CD4-positive, alpha-beta T cell (primary cell): ENCODE data around the gene ZMYND15. TPM values are rescaled to one million over a fixed set of nuclear protein-coding genes. Genes with fewer than 3 reads are reported as not detected.
A peak's percentile ranks its signal among the peaks of the same experiment; 100 is the strongest.

Source experiments
- ATAC-seq: fragments of 200-7000 bp; cut with Tn5 transposase; one replicate; pipeline ENCODE4 v1.10.0; 2022; ENCODE audit warnings: mild to moderate bottlenecking; ENCODE audit not compliant: poor library complexity
- CTCF ChIA-PET: fragments of 350-600 bp; sonication (Branson Sonifier 250); formaldehyde crosslinking; loops from one replicate; lab custom pipeline; 2021; ENCODE audit warnings: antibody characterized with exemption, inconsistent platforms; lab: Charles Lee
- POLR2A ChIA-PET: fragments of 350-600 bp; sonication (Branson Sonifier 250); formaldehyde crosslinking; loops from one replicate; lab custom pipeline; 2021; ENCODE audit warnings: antibody characterized with exemption, inconsistent platforms; lab: Charles Lee
- DNase-seq, 14 experiments: peaks; one replicate each; pipeline ENCODE4 v3.0.0-alpha.2; 2013 to 2020; ENCODE audit warnings: mixed read lengths in 2 of 14
- H3K27ac ChIP-seq, 2 donors: one replicate each; pipeline versions ENCODE4 v1.5.1 to v1.7.0; 2013; ENCODE audit warnings: low read length in 2 of 2, low read depth in 1 of 2, mild to moderate bottlenecking in 1 of 2
- H3K27me3 ChIP-seq, 2 experiments: 1 replicate in 1 of 2; 2 replicates in 1 of 2; pipeline versions ENCODE4 v1.6.1 to v1.7.0; 2013; ENCODE audit warnings: low read length in 2 of 2, control low read depth in 1 of 2, mild to moderate bottlenecking in 1 of 2, moderate library complexity in 1 of 2; ENCODE audit not compliant: insufficient read depth in 2 of 2, control insufficient read depth in 1 of 2
- H3K36me3 ChIP-seq: one replicate; pipeline ENCODE4 v1.6.1; 2013; ENCODE audit warnings: low read length, control low read depth; ENCODE audit not compliant: insufficient read depth
- H3K4me1 ChIP-seq: one replicate; pipeline ENCODE4 v1.6.1; 2013; ENCODE audit warnings: low read length, control low read depth; ENCODE audit not compliant: insufficient read depth
- H3K4me3 ChIP-seq: one replicate; pipeline ENCODE4 v1.5.1; 2013; ENCODE audit warnings: mild to moderate bottlenecking, low read length, moderate library complexity
- H3K9me3 ChIP-seq, 2 experiments: 1 replicate in 1 of 2; 2 replicates in 1 of 2; pipeline versions ENCODE4 v1.6.1 to v1.7.0; 2013; ENCODE audit warnings: low read length in 2 of 2, mild to moderate bottlenecking in 2 of 2, control low read depth in 1 of 2, moderate library complexity in 1 of 2; ENCODE audit not compliant: control insufficient read depth in 1 of 2, insufficient read depth in 1 of 2
- H3K27ac Mint-ChIP-seq: one replicate; pipeline ENCODE4 v1.8.0; 2020; ENCODE audit warnings: mixed read lengths
- H3K27me3 Mint-ChIP-seq: one replicate; pipeline ENCODE4 v1.8.0; 2021; ENCODE audit warnings: mixed read lengths
- H3K36me3 Mint-ChIP-seq: one replicate; pipeline ENCODE4 v1.8.0; 2021; ENCODE audit warnings: low read depth, mixed read lengths
- H3K4me1 Mint-ChIP-seq: one replicate; pipeline ENCODE4 v1.8.0; 2021; ENCODE audit warnings: low read depth, mixed read lengths
- H3K4me3 Mint-ChIP-seq: one replicate; pipeline ENCODE4 v1.8.0; 2020; ENCODE audit warnings: mild to moderate bottlenecking, mixed read lengths
- H3K9me3 Mint-ChIP-seq: one replicate; pipeline ENCODE4 v1.8.0; 2020; ENCODE audit warnings: mixed read lengths
- intact Hi-C, 2 experiments: fragments of 100-400 bp; cut with DNase I in 1 of 2; cut with micrococcal nuclease in 1 of 2; formaldehyde crosslinking; loops; one replicate each; pipeline versions ENCODE4 v1.15.1 to v1.9.0; 2023 to 2025; cut with DNase I, micrococcal nuclease
- total RNA-seq, 174 experiments: library from RNA in 2 of 174; stranded (reverse) in 2 of 174; gene quantifications; one replicate each; pipeline ENCODE4 v1.2.3 and lab custom pipeline; 2021 to 2026
- TF ChIP-seq, protein P1 (sequence below): fragments of 200-600 bp; IDR thresholded peaks from one replicate; pipeline ENCODE4 v1.8.0; 2022; ENCODE audit warnings: antibody characterized with exemption, mild to moderate bottlenecking

ZMYND15 gene
- total RNA-seq, 2 experiments from 2014 or later, result 3.1 to 3.3 TPM

DNA sequence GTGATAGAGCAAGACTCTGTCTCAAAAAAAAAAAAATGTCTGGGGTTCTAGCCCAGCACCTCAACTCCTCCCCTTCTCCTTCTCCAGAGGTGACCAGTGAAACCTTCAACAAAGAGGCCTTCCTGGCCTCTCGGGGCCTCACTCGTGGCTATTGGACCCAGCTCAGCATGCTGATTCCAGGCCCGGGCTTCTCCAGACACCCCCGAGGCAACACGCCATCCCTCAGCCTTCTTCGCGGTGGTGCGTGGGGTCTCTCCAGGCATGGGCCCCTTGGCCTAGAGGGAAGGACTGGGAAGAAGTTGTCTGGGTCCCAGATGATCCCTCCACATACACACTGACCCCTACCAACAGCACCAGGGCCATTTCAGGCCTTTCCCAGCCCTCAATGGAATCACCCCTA is 3.6 kb downstream of the ZMYND15 start:
- Mint-ChIP-seq H3K4me1 (peaks cover 21% of the 10 kb centered on the region), H3K27ac (no peak overlapping the region), H3K27me3 (peaks cover 30% of the 10 kb centered on the region), H3K36me3 (peaks cover 3% of the 10 kb centered on the region), H3K4me3 (no peak overlapping the region), H3K9me3 (no peaks in the 10 kb centered on the region)
- intact Hi-C loops, result no loop called here
- peaks cover 42% of the 10 kb centered on the region for H3K4me1 ChIP-seq
- no peak overlapping the region for H3K4me3 ChIP-seq
- TF ChIP-seq, protein P1, sequence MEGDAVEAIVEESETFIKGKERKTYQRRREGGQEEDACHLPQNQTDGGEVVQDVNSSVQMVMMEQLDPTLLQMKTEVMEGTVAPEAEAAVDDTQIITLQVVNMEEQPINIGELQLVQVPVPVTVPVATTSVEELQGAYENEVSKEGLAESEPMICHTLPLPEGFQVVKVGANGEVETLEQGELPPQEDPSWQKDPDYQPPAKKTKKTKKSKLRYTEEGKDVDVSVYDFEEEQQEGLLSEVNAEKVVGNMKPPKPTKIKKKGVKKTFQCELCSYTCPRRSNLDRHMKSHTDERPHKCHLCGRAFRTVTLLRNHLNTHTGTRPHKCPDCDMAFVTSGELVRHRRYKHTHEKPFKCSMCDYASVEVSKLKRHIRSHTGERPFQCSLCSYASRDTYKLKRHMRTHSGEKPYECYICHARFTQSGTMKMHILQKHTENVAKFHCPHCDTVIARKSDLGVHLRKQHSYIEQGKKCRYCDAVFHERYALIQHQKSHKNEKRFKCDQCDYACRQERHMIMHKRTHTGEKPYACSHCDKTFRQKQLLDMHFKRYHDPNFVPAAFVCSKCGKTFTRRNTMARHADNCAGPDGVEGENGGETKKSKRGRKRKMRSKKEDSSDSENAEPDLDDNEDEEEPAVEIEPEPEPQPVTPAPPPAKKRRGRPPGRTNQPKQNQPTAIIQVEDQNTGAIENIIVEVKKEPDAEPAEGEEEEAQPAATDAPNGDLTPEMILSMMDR, result no peak
- H3K9me3 ChIP-seq, result peaks cover 0 to 5% of the 10 kb centered on the region in 2 experiments
- no peak for DNase-seq
- H3K27me3 ChIP-seq, result peaks cover 6 to 22% of the 10 kb centered on the region in 2 experiments
- no peak for ATAC-seq
- H3K36me3 ChIP-seq, result no peaks in the 10 kb centered on the region
- POLR2A ChIA-PET, result no interaction called here
- no peak overlapping the region for H3K27ac ChIP-seq
- CTCF ChIA-PET, result interaction anchor here (2.2 to 2.8 kb wide), 2 partner anchors 34 to 47 kb away, joined by 6 to 7 read pairs; partner anchors contain the start of gene ARRB2

GRCh38 chr17:4743898-4744297 is 4.3 kb downstream of the ZMYND15 start:
- intact Hi-C loops, result no loop called here
- Histone ChIP-seq H3K36me3 (no peaks in the 10 kb centered on the region), H3K9me3 (peaks cover 0 to 5% of the 10 kb centered on the region in 2 experiments), H3K4me1 (peaks cover 39% of the 10 kb centered on the region), H3K27me3 (peaks cover 6 to 18% of the 10 kb centered on the region in 2 experiments), H3K27ac (no peak overlapping the region), H3K4me3 (no peak overlapping the region)
- no peak overlapping the region for H3K4me3 Mint-ChIP-seq
- ATAC-seq (no peak), DNase-seq (no peak)
- peaks cover under 1% of the 10 kb centered on the region for H3K36me3 Mint-ChIP-seq
- H3K4me1 Mint-ChIP-seq, result peaks cover 21% of the 10 kb centered on the region
- TF ChIP-seq, protein P1, result no peak
- POLR2A ChIA-PET, result no interaction called here
- H3K27me3 Mint-ChIP-seq, result peaks cover 24% of the 10 kb centered on the region
- CTCF ChIA-PET, result interaction anchor here (2.8 kb wide), 1 partner anchor 34 kb away, joined by 7 read pairs; the partner anchor contains the start of gene ARRB2
- H3K27ac Mint-ChIP-seq, result no peak overlapping the region
- no peaks in the 10 kb centered on the region for H3K9me3 Mint-ChIP-seq

DNA sequence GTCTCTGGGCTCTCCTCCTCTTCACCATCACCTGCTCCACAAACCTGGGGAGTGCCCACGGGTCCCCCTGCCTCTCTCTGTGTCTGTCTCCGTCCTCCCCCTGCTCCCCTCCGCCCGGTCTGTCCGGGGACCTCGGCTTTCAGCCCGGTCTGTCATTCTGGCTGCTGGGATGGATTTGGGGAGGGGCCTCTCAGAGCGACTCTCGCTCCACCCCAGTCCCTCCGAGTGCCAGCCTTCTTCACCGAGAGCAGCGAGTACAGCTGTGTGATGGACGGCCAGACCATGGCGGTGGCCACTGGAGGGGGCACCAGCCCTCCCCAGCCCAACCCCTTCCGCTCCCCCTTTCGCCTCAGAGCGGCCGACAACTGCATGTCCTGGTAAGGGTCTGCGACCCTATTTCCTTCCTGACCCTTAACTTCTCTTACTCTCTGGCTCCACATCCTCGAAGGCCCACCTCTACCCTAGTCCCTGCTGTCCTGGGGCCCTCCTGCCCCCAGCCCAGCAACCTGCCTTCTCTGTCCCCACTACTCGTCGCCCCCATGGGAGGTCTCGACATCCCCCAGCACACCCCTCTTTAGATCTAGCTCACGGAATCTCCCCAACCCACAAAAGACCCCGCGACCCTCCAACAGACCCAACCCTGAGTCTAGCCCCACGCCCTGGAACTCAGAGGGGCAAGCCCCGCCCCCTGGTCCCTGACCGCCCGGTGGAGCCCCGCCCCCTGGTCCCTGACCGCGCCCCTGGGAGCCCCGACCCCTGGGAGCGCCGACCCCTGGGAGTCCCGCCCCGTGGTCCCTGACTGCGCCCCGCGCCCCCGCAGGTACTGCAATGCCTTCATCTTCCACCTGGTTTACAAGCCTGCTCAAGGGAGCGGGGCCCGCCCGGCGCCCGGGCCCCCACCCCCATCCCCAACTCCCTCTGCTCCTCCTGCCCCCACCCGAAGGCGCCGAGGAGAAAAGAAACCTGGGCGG is 5.7 kb downstream of the ZMYND15 start:
- ChIA-PET POLR2A (no interaction called here), CTCF (interaction anchor here (2.8 kb wide), 1 partner anchor 36 kb away, joined by 7 read pairs; the partner anchor contains the start of gene ARRB2)
- intact Hi-C loops, result no loop called here
- peaks cover 24% of the 10 kb centered on the region for H3K27me3 Mint-ChIP-seq
- Histone ChIP-seq H3K4me3 (no peak overlapping the region), H3K9me3 (peaks cover 0 to 4% of the 10 kb centered on the region in 2 experiments), H3K27me3 (peaks cover 5 to 11% of the 10 kb centered on the region in 2 experiments), H3K27ac (no peak overlapping the region), H3K4me1 (peaks cover 29% of the 10 kb centered on the region), H3K36me3 (no peaks in the 10 kb centered on the region)
- peaks cover 18% of the 10 kb centered on the region for H3K4me1 Mint-ChIP-seq
- H3K27ac Mint-ChIP-seq, result no peak overlapping the region
- DNase-seq (no peak), ATAC-seq (no peak)
- H3K4me3 Mint-ChIP-seq, result peak overlapping the region; percentile 46
- no peaks in the 10 kb centered on the region for H3K36me3 Mint-ChIP-seq
- TF ChIP-seq, protein P1, result no peak
- no peaks in the 10 kb centered on the region for H3K9me3 Mint-ChIP-seq
